BLaER1 (cell line): ENCODE measurements around the gene ZDHHC7.

Source experiments
- H3K27ac ChIP-seq: shearing (Covaris generic); formaldehyde crosslinking; 2 replicates; pipeline ENCODE4 v1.8.1; 2022
- H3K27me3 ChIP-seq: shearing (Covaris generic); formaldehyde crosslinking; 2 replicates; pipeline ENCODE4 v1.8.1; 2022
- H3K36me3 ChIP-seq: shearing (Covaris generic); formaldehyde crosslinking; 2 replicates; pipeline ENCODE4 v1.8.1; 2022
- H3K4me1 ChIP-seq: shearing (Covaris generic); formaldehyde crosslinking; 2 replicates; pipeline ENCODE4 v1.8.1; 2022
- H3K4me2 ChIP-seq: shearing (Covaris generic); formaldehyde crosslinking; 2 replicates; pipeline ENCODE4 v1.8.1; 2022
- H3K4me3 ChIP-seq: shearing (Covaris generic); formaldehyde crosslinking; 2 replicates; pipeline ENCODE4 v1.8.1; 2022
- H3K9ac ChIP-seq: shearing (Covaris generic); formaldehyde crosslinking; 2 replicates; pipeline ENCODE4 v1.8.1; 2022
- H3K9me3 ChIP-seq: shearing (Covaris generic); formaldehyde crosslinking; 2 replicates; pipeline ENCODE4 v1.8.1; 2022
- H4K20me1 ChIP-seq: shearing (Covaris generic); formaldehyde crosslinking; 2 replicates; pipeline ENCODE4 v1.8.1; 2022
- Cebpa-rat ChIP-seq: shearing (Covaris generic); IDR thresholded peaks from 2 replicates; pipeline ENCODE4 v1.8.1; 2022

ZDHHC7 gene

GRCh38 chr16:85018529-85019236 is 7.3 kb upstream of the ZDHHC7 start:
- Histone ChIP-seq H4K20me1 (no peaks in the 10 kb centered on the region), H3K4me1 (peaks cover 15% of the 10 kb centered on the region), H3K4me2 (no peak overlapping the region), H3K9ac (no peak overlapping the region), H3K36me3 (no peaks in the 10 kb centered on the region), H3K4me3 (no peak overlapping the region), H3K9me3 (0 out of 2 replicates have a peak, but pooled peaks cover 5% of the 10 kb centered on the region), H3K27me3 (no peaks in the 10 kb centered on the region), H3K27ac (no peak overlapping the region)
- no peak for TF ChIP-seq Cebpa-rat

- no peak overlapping the region for H3K4me2 ChIP-seq
Measured at GRCh38 chr16:85017633-85018032, 6.3 kb upstream of the ZDHHC7 start.

DNA sequence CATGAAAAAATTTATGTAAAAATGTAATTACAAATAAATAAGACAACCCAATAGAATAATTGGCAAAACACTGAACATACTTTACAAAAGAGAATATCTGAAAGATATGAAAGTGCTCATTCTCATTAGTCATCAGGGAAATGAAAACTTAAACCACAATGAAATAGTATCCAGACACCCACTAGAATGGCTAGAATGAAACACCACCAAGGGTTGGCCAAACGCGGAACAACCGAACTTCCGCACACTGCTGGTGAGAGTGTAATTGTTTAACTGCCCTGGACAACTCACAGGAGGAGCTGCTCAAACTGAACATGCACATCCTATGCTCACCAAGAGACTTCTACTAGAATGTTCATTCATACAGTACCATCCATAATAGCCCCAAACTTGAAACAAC is 5.8 kb upstream of the ZDHHC7 start:
- TF ChIP-seq Cebpa-rat, result no peak
- Histone ChIP-seq H3K9ac (no peak overlapping the region), H4K20me1 (no peaks in the 10 kb centered on the region), H3K36me3 (no peaks in the 10 kb centered on the region), H3K4me3 (no peak overlapping the region), H3K27me3 (no peaks in the 10 kb centered on the region), H3K27ac (no peak overlapping the region), H3K4me2 (peak overlapping the region; percentile 34; the same call in 1 of the 2 replicates), H3K4me1 (peaks cover 17% of the 10 kb centered on the region), H3K9me3 (no peaks in the 10 kb centered on the region)

More at GRCh38 chr16:85017633-85018032, 6.3 kb upstream of the ZDHHC7 start:
- TF ChIP-seq Cebpa-rat, result no peak
- Histone ChIP-seq H4K20me1 (no peaks in the 10 kb centered on the region), H3K4me3 (no peak overlapping the region), H3K9me3 (0 out of 2 replicates have a peak, but pooled peaks cover under 1% of the 10 kb centered on the region), H3K4me1 (peaks cover 15% of the 10 kb centered on the region), H3K36me3 (no peaks in the 10 kb centered on the region), H3K27me3 (no peaks in the 10 kb centered on the region), H3K27ac (no peak overlapping the region), H3K9ac (no peak overlapping the region)

DNA sequence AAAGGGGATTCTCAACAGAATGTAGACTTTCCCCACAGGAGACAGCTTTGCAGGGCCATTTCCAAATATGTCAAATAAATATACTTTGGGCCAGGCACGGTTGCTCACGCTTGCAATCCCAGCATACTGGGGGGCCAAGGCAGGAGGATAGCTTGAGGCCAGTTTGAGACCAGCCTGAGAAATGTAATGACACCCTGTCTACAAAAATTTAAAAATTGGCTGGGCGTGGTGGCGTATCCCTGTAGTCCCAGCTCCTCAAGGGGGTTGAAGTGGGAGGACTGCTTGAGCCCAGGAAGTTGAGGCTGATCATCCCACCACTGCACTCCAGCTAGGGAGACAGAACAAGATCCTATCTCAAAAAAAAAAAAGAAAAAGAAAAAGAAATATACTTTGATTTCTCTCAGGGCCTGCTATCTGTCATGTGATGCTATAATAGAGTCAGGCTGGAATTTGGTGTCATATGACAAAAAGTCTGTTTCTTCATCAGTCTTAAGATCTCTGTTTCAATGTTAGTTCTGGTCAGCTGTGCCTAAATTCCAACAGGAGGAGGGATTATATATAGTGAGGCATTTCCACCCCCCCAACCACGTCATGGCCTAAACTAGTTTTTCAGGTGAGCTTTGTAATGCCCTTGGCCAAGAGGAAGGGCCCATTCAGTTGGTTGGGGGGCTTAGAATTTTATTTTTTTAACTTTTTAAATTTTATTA is 4.3 kb upstream of the ZDHHC7 start:
- H4K20me1 ChIP-seq, result peaks cover 4% of the 10 kb centered on the region; the same call in 1 of the 2 replicates
- H3K9ac ChIP-seq, result no peak overlapping the region
- H3K4me1 ChIP-seq, result peaks cover 21% of the 10 kb centered on the region
- no peak overlapping the region for H3K4me3 ChIP-seq
- H3K27ac ChIP-seq, result no peak overlapping the region
- H3K36me3 ChIP-seq, result no peaks in the 10 kb centered on the region
- H3K4me2 ChIP-seq, result no peak overlapping the region
- no peaks in the 10 kb centered on the region for H3K9me3 ChIP-seq
- TF ChIP-seq Cebpa-rat, result no peak
- no peaks in the 10 kb centered on the region for H3K27me3 ChIP-seq

GRCh38 chr16:85014311-85014710 is 3.0 kb upstream of the ZDHHC7 start:
- H3K4me1 ChIP-seq, result peaks cover 35% of the 10 kb centered on the region
- H3K4me3 ChIP-seq, result no peak overlapping the region
- H3K27ac ChIP-seq, result no peak overlapping the region
- TF ChIP-seq Cebpa-rat, result no peak
- H3K27me3 ChIP-seq, result no peaks in the 10 kb centered on the region
- no peak overlapping the region for H3K9ac ChIP-seq
- H3K36me3 ChIP-seq, result no peaks in the 10 kb centered on the region
- H3K4me2 ChIP-seq, result no peak overlapping the region
- no peaks in the 10 kb centered on the region for H3K9me3 ChIP-seq
- H4K20me1 ChIP-seq, result peaks cover 17% of the 10 kb centered on the region; the same call in 1 of the 2 replicates

- Histone ChIP-seq H3K4me1 (peaks cover 45% of the 10 kb centered on the region), H3K27me3 (no peaks in the 10 kb centered on the region), H3K4me3 (peak overlapping the region; percentile 99), H3K36me3 (peaks cover 12% of the 10 kb centered on the region), H3K9me3 (no peaks in the 10 kb centered on the region), H3K27ac (peak overlapping the region; percentile 93), H3K9ac (peak overlapping the region; percentile 91), H4K20me1 (peaks cover 41% of the 10 kb centered on the region), H3K4me2 (peak overlapping the region; percentile 87)
- no peak for TF ChIP-seq Cebpa-rat
Measured at GRCh38 chr16:85011846-85012284, 530 bp upstream of the ZDHHC7 start.

DNA sequence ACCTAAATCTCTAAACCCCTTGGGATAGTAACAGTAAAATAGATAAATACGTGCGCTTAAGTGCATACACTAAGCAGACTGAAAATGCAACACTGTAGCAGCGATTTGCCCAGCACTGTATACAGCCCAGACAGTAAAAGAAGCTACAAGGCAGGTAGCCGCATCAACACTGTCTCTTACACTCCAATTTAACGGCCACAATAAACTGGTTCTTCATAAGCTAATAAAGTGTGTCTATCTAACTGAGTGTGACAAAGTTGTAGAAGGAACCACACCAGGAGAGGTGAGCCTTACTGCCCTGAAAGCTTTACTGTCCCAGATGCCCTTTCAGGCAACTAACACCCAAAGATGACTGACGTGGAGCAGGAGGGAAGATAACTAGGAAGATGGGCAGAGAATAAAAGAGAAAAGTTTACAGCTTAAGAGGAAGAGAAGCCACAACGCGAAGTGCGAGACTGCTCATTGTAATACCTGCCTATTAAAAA is 847 bp downstream of the ZDHHC7 start:
- no peak for TF ChIP-seq Cebpa-rat
- no peaks in the 10 kb centered on the region for H3K9me3 ChIP-seq
- peaks cover 36% of the 10 kb centered on the region for H3K4me1 ChIP-seq
- H3K9ac ChIP-seq, result peak overlapping the region; percentile 91
- no peaks in the 10 kb centered on the region for H3K27me3 ChIP-seq
- peaks cover 15% of the 10 kb centered on the region for H3K36me3 ChIP-seq
- H3K27ac ChIP-seq, result peak overlapping the region; percentile 93
- peaks cover 55% of the 10 kb centered on the region for H4K20me1 ChIP-seq
- H3K4me3 ChIP-seq, result peak overlapping the region; percentile 99
- H3K4me2 ChIP-seq, result peak overlapping the region; percentile 87

DNA sequence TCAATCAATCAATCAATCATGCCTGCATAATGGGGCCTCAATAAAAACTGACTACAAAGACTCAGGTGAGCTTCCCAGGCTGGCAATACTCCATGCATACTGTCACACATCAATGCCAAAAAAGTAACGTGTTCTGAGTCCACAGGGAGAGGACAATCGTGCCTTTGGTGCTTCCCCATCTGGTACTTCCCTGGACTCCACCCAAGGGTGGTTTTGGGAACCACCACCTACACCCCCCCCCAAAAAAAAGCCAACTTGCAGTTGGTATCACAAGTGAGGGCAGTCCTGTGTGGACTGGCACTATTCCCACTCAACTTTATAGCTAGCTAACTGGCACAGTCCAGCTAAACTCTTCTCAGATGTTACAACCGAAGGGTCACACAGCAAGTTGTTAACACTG is 3.1 kb downstream of the ZDHHC7 start:
- Histone ChIP-seq H3K4me3 (no peak overlapping the region), H4K20me1 (peaks cover 77% of the 10 kb centered on the region), H3K4me1 (peaks cover 57% of the 10 kb centered on the region), H3K36me3 (peaks cover 24% of the 10 kb centered on the region), H3K27ac (no peak overlapping the region), H3K27me3 (no peaks in the 10 kb centered on the region), H3K9ac (no peak overlapping the region), H3K9me3 (no peaks in the 10 kb centered on the region), H3K4me2 (no peak overlapping the region)
- no peak for TF ChIP-seq Cebpa-rat

GRCh38 chr16:85007496-85008214 is 3.7 kb downstream of the ZDHHC7 start:
- TF ChIP-seq Cebpa-rat, result no peak
- H3K4me2 ChIP-seq, result no peak overlapping the region
- H3K36me3 ChIP-seq, result peaks cover 24% of the 10 kb centered on the region
- no peak overlapping the region for H3K4me3 ChIP-seq
- H3K27ac ChIP-seq, result no peak overlapping the region
- no peaks in the 10 kb centered on the region for H3K27me3 ChIP-seq
- peaks cover 83% of the 10 kb centered on the region for H4K20me1 ChIP-seq
- no peaks in the 10 kb centered on the region for H3K9me3 ChIP-seq
- peaks cover 63% of the 10 kb centered on the region for H3K4me1 ChIP-seq
- no peak overlapping the region for H3K9ac ChIP-seq
